HepG2 (cell line): ENCODE results near the gene SYCE3.

Experiments
- SMC3 ChIP-seq: IDR thresholded peaks from 2 replicates; pipeline ENCODE4 v1.6.1; 2011; ENCODE audit warnings: low read length, improper control_type of control experiment
- ZNF644 ChIP-seq: IDR thresholded peaks from 2 replicates; pipeline ENCODE4 v1.6.1; 2016; ENCODE audit warnings: low read depth

DNA sequence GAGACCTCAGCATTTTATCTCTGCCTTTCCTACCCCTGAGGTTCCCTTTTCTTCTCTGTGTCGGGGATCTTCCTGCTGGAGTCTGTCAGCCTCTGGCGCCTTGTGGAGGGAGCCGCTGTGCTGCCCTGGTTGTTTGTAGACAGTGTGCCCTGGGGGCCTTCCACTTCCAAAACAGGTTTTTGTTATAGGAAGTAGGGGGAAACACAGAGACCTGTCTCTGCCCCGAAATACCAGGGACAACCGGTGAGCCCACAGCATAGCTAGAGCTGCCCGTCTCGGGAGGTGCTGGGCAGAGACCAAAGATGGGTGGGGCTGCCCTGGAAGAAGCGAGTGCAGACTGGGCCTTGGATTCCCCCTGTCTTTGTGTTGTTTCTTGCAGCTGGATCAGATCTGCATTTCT lies 46.7 kb downstream of the SYCE3 start:
- TF ChIP-seq ZNF644 (no peak), SMC3 (no peak)
